OCI-LY7 (cell line): ENCODE results near the gene COL5A1. TPM values are rescaled to one million over a fixed set of nuclear protein-coding genes. Genes with fewer than 3 reads are reported as not detected.

Experiments
- BruUV-seq: library from RNA; stranded (reverse); fragments of 400-500 nt; replicated peaks from 2 replicates; lab custom pipeline; 2021; lab: Mats Ljungman, UMichigan
- CTCF ChIA-PET: fragments of 300-600 bp; sonication (Branson Sonifier 250); formaldehyde crosslinking; loops from one replicate; lab custom pipeline; 2022; ENCODE audit warnings: antibody characterized with exemption; ENCODE audit not compliant: unreplicated experiment; lab: Charles Lee
- POLR2A ChIA-PET: fragments of 300-600 bp; sonication (Branson Sonifier 250); formaldehyde crosslinking; loops from one replicate; lab custom pipeline; 2022; ENCODE audit warnings: antibody characterized with exemption; lab: Charles Lee
- DNase-seq: peaks from one replicate; pipeline ENCODE4 v3.0.0-alpha.2; 2015; ENCODE audit warnings: low spot score
- H2AFZ ChIP-seq: fragments of 200-600 bp; sonication (generic), shearing (Covaris generic); 2 replicates; pipeline ENCODE4 v1.6.1; 2014; ENCODE audit warnings: mild to moderate bottlenecking, antibody characterized with exemption, low read length, moderate library complexity
- H3K27ac ChIP-seq: fragments of 200-600 bp; sonication (generic); 2 replicates; pipeline ENCODE4 v1.5.1; 2014; ENCODE audit warnings: mixed run types, low read depth, mild to moderate bottlenecking, moderate library complexity, low read length, inconsistent platforms; ENCODE audit not compliant: poor library complexity, severe bottlenecking
- H3K36me3 ChIP-seq: fragments of 200-600 bp; sonication (generic); 2 replicates; pipeline ENCODE4 v1.6.1; 2014; ENCODE audit warnings: mild to moderate bottlenecking, antibody characterized with exemption, low read length, moderate library complexity, mixed read lengths; ENCODE audit not compliant: insufficient read depth
- H3K4me1 ChIP-seq: fragments of 200-600 bp; sonication (generic); 2 replicates; pipeline ENCODE4 v1.5.1; 2014; ENCODE audit warnings: mild to moderate bottlenecking, low read length; ENCODE audit not compliant: insufficient read depth, poor library complexity, severe bottlenecking
- H3K4me2 ChIP-seq: fragments of 200-600 bp; sonication (generic); 2 replicates; pipeline ENCODE4 v1.6.1; 2014; ENCODE audit warnings: mild to moderate bottlenecking, low read length
- H3K4me3 ChIP-seq: fragments of 200-600 bp; sonication (generic); 2 replicates; pipeline ENCODE4 v1.5.1; 2014; ENCODE audit warnings: mild to moderate bottlenecking, low read depth, low read length; ENCODE audit not compliant: poor library complexity, severe bottlenecking
- H3K79me2 ChIP-seq: fragments of 200-600 bp; sonication (generic); 2 replicates; pipeline ENCODE4 v1.6.1; 2016; ENCODE audit warnings: low read depth, mild to moderate bottlenecking, low read length, moderate library complexity, mixed read lengths; ENCODE audit not compliant: insufficient read depth
- H3K9me2 ChIP-seq: fragments of 200-600 bp; sonication (generic); 2 replicates; pipeline ENCODE4 v1.6.1; 2016; ENCODE audit warnings: mild to moderate bottlenecking, low read length, mixed read lengths; ENCODE audit not compliant: insufficient read depth
- H3K9me3 ChIP-seq: fragments of 200-600 bp; sonication (generic); 2 replicates; pipeline ENCODE4 v1.6.1; 2014; ENCODE audit warnings: mild to moderate bottlenecking, mixed run types, low read length, mixed read lengths
- H4K20me1 ChIP-seq: fragments of 200-600 bp; sonication (generic); 2 replicates; pipeline ENCODE4 v1.6.1; 2014; ENCODE audit warnings: mild to moderate bottlenecking, antibody characterized with exemption, low read length, moderate library complexity, mixed read lengths; ENCODE audit not compliant: insufficient read depth
- CTCF ChIP-seq: fragments of 200-600 bp; sonication (generic); conservative IDR thresholded peaks from 2 replicates; pipeline ENCODE4 v1.5.1; 2014; ENCODE audit warnings: mild to moderate bottlenecking, antibody characterized with exemption, low read length, moderate library complexity, mixed read lengths
- EZH2phosphoT487 ChIP-seq: fragments of 200-600 bp; sonication (generic); IDR thresholded peaks from 2 replicates; pipeline ENCODE4 v1.6.1; 2018; ENCODE audit warnings: low read depth, borderline replicate concordance, mild to moderate bottlenecking, mixed run types, antibody characterized with exemption, low read length, moderate library complexity, mixed read lengths
- intact Hi-C: fragments of 100-400 bp; cut with micrococcal nuclease; formaldehyde crosslinking; loops from one replicate; pipeline ENCODE4 v1.10.0; 2022; ENCODE audit not compliant: unreplicated experiment
- total RNA-seq, 2 experiments: library from RNA; depleted of rRNA in 1 of 2; stranded (reverse); fragments of >200 nt in 1 of 2; shearing (Covaris generic) in 1 of 2; gene quantifications; 2 replicates each; pipeline ENCODE4 v1.2.3, GENCODE V29; 2014 to 2022

The COL5A1 gene
- total RNA-seq, 2 experiments from 2014 or later: 12.2 to 28.6 TPM

- H3K9me2 ChIP-seq: no peaks in the 10 kb centered on the region
- H3K9me3 ChIP-seq: no peaks in the 10 kb centered on the region
- DNase-seq: no peak
- no peaks in the 10 kb centered on the region for H4K20me1 ChIP-seq
- ChIA-PET CTCF (no interaction called here), POLR2A (no interaction called here)
- no peaks in the 10 kb centered on the region for H3K79me2 ChIP-seq
- TF ChIP-seq CTCF (no peak), EZH2phosphoT487 (no peak)
- no peak overlapping the region for H2AFZ ChIP-seq
- no peaks in the 10 kb centered on the region for H3K4me1 ChIP-seq
- H3K4me2 ChIP-seq: no peak overlapping the region
- H3K27ac ChIP-seq: no peak overlapping the region
- no TSS peak for BruUV-seq
- no peaks in the 10 kb centered on the region for H3K36me3 ChIP-seq
- intact Hi-C loops: no loop called here
- H3K4me3 ChIP-seq: no peak overlapping the region
These were observed 48.8 kb upstream of the COL5A1 start for GRCh38 chr9:134592819-134593200.

- TF ChIP-seq CTCF: no peak
- no peak for TF ChIP-seq EZH2phosphoT487
- CTCF ChIA-PET: no interaction called here
These were observed 48.1 kb upstream of the COL5A1 start for GRCh38 chr9:134593286-134594077.

More at GRCh38 chr9:134593286-134594077, 48.1 kb upstream of the COL5A1 start:
- Histone ChIP-seq H3K4me1 (no peaks in the 10 kb centered on the region), H3K27ac (no peak overlapping the region), H4K20me1 (no peaks in the 10 kb centered on the region), H2AFZ (no peak overlapping the region), H3K36me3 (no peaks in the 10 kb centered on the region), H3K9me3 (no peaks in the 10 kb centered on the region), H3K4me3 (no peak overlapping the region), H3K4me2 (no peak overlapping the region), H3K9me2 (no peaks in the 10 kb centered on the region), H3K79me2 (no peaks in the 10 kb centered on the region)
- intact Hi-C loops: no loop called here
- POLR2A ChIA-PET: no interaction called here
- DNase-seq: no peak
- BruUV-seq: no TSS peak
